K562 (cell line): ENCODE measurements around the gene LATS1. TPM values are rescaled to one million over a fixed set of nuclear protein-coding genes. Genes with fewer than 3 reads are reported as not detected.

ENCODE experiments used
- CTBP1 ChIP-seq: fragments of 450-650 bp; IDR thresholded peaks from 2 replicates; pipeline ENCODE4 v1.6.1; 2016; ENCODE audit warnings: borderline replicate concordance
- MEIS2 ChIP-seq: fragments of 450-650 bp; IDR thresholded peaks from 2 replicates; pipeline ENCODE4 v1.6.1; 2014; ENCODE audit warnings: mild to moderate bottlenecking; ENCODE audit not compliant: partially characterized antibody
- RCOR1 ChIP-seq, 2 experiments: IDR thresholded peaks; 2 replicates each; pipeline ENCODE4 v1.6.1; 2012; ENCODE audit warnings: low read depth in 2 of 2, low read length in 2 of 2, borderline replicate concordance in 1 of 2, improper control_type of control experiment in 1 of 2
- TAF1 ChIP-seq: IDR thresholded peaks from 2 replicates; pipeline ENCODE4 v1.6.1; 2011; ENCODE audit warnings: mild to moderate bottlenecking, low read length, moderate library complexity; ENCODE audit not compliant: insufficient read depth, control insufficient read depth, severe bottlenecking; ENCODE audit errors: extremely low read depth
- ZNF175 ChIP-seq: fragments of 200-800 bp; sonication (Bioruptor generic); IDR thresholded peaks from 2 replicates; pipeline ENCODE4 v1.6.1; 2016; ENCODE audit warnings: low read depth, mild to moderate bottlenecking, missing genetic modification characterization, missing compliant biosample characterization
- ZNF431 ChIP-seq: sonication (generic); formaldehyde crosslinking; IDR thresholded peaks from 2 replicates; pipeline ENCODE4 v1.8.0; 2022; ENCODE audit warnings: mild to moderate bottlenecking, missing genetic modification reagents
- ZNF445 ChIP-seq: fragments of 250-450 bp; sonication (Bioruptor Pico); IDR thresholded peaks from 2 replicates; pipeline ENCODE4 v1.4.0; 2020; ENCODE audit warnings: low read depth, mild to moderate bottlenecking, moderate library complexity
- ZNF76 ChIP-seq: fragments of 250-450 bp; sonication (Bioruptor Pico); IDR thresholded peaks from 2 replicates; pipeline ENCODE4 v1.4.0; 2020; ENCODE audit warnings: mild to moderate bottlenecking, moderate library complexity, borderline replicate concordance
- polyA plus RNA-seq, 8 experiments: library from polyadenylated mRNA; depleted of rRNA in 4 of 8; stranded (reverse) in 5 of 8; unstranded in 3 of 8; fragments of >200 nt; fragmentation: Nextera tagmentation in 2 of 8; fragmentation: Illumina TruSeq in 1 of 8; extraction: Ambion mirVana in 2 of 8; extraction: Trizol in 1 of 8; gene quantifications; 2 replicates each; pipeline versions ENCODE4 v1.2.1 to v1.2.3, GENCODE V29; 2011 to 2014; ENCODE audit warnings: inconsistent platforms in 1 of 8, missing spikeins in 1 of 8
- total RNA-seq, 7 experiments: library from RNA; depleted of rRNA in 6 of 7; stranded (reverse); fragments of >200 nt in 6 of 7; fragmentation: Illumina TruSeq in 2 of 7; extraction: Trizol in 2 of 7; gene quantifications; 2 replicates each; pipeline versions ENCODE4 v1.2.1 to v1.2.3, GENCODE V29; 2011 to 2021; ENCODE audit warnings: low replicate concordance in 1 of 7
- TF ChIP-seq, protein P1 (sequence below), 2 experiments: IDR thresholded peaks; 2 replicates each; pipeline ENCODE4 v1.6.1; 2012; ENCODE audit warnings: improper control_type of control experiment in 2 of 2, low read depth in 2 of 2, low read length in 2 of 2, borderline replicate concordance in 1 of 2
- TF ChIP-seq, protein P2 (sequence below): fragments of 450-650 bp; IDR thresholded peaks from 2 replicates; pipeline ENCODE4 v1.6.1; 2016; ENCODE audit warnings: mild to moderate bottlenecking
- TF ChIP-seq, protein P3 (sequence below), 2 experiments: fragments of 450-650 bp in 1 of 2; sonication (generic) in 1 of 2; formaldehyde crosslinking; conservative IDR thresholded peaks; 2 replicates each; pipeline versions ENCODE4 v1.4.0 to v1.8.1; 2020 to 2022; ENCODE audit warnings: mild to moderate bottlenecking in 1 of 2, missing genetic modification reagents in 1 of 2
- TF ChIP-seq, protein P4 (sequence below): sonication (generic); formaldehyde crosslinking; IDR thresholded peaks from 2 replicates; pipeline ENCODE4 v1.8.1; 2023; ENCODE audit warnings: mild to moderate bottlenecking, missing genetic modification reagents
- TF ChIP-seq, protein P5 (sequence below): fragments of 450-650 bp; IDR thresholded peaks from 2 replicates; pipeline ENCODE4 v1.6.1; 2014; ENCODE audit warnings: low read depth, mild to moderate bottlenecking, moderate library complexity, borderline replicate concordance

Gene LATS1
- total and polyA plus RNA-seq, 9 of the 15 experiments (the other 6 are each of a cell fraction or from before 2014, with no cell fraction given): 5.0 to 36.3 (median 18.4) TPM

DNA sequence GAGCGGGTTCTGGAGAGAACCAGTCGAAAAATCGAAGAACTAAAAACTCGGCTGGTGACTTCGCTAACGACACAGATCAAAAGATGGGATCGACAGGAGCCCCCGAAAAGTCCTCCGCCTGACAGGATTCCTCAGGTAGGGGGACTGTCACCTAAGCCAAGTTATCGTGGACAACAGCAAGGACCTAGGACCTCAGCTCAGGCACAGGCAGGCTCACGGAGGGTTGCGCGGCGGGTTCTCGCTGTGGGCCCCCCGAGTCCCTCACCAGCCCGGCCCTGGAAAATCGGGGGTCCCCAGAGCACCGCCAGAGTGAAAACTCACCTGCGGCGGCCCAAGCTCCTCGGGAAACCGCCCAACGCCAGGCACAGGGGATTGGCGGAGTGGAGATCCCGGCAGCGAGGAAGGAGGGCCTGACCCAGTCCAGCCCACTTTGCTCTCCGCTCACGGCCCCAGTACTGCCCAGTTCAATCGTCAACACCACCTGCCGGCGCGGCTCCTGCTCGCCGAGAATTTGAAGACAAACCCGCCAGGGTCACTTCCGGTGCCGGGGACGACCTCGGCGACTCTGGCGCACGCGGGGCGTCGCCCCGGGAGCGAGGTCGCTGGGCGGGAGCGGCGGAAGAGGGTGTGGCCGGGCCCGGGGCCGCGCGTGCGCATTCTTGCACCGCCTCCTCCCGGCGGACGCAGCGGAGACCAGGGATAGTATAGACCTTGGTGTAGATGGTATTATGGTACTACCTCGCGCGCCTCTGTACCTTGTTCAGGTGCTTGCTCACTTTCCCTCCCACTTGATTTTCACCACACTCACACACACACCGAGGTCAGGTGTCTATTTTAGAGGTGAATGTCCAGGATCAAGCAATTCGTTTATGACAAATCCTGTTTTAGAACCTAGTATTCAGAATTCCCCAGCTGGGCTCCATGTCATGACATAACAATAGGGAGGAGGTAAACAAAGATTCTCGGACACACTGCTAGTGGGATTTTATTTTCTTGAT lies 69.5 kb downstream of the LATS1 start, which contains the start of gene KATNA1 (continued):
- TF ChIP-seq ZNF445 (CRISPR knock-in tag) (peak; percentile 78; the same call in 1 of the 2 replicates), ZNF76 (CRISPR knock-in tag) (no peak), TAF1 (peak; percentile 93), RCOR1 (IDR thresholded peaks at IDR 0.05; ENCODE audit: borderline replicate concordance in 1 of 2, low read depth in 2 of 2, low read length in 2 of 2) (peak in 1 of 2 experiments; percentile 83; a peak in 2 of 4 replicates), ZNF175 (CRISPR knock-in tag) (no peak), MEIS2 (peak; percentile 81), ZNF431 (CRISPR knock-in tag) (peak; percentile 84), CTBP1 (peak; percentile 90)
- TF ChIP-seq, protein P1, sequence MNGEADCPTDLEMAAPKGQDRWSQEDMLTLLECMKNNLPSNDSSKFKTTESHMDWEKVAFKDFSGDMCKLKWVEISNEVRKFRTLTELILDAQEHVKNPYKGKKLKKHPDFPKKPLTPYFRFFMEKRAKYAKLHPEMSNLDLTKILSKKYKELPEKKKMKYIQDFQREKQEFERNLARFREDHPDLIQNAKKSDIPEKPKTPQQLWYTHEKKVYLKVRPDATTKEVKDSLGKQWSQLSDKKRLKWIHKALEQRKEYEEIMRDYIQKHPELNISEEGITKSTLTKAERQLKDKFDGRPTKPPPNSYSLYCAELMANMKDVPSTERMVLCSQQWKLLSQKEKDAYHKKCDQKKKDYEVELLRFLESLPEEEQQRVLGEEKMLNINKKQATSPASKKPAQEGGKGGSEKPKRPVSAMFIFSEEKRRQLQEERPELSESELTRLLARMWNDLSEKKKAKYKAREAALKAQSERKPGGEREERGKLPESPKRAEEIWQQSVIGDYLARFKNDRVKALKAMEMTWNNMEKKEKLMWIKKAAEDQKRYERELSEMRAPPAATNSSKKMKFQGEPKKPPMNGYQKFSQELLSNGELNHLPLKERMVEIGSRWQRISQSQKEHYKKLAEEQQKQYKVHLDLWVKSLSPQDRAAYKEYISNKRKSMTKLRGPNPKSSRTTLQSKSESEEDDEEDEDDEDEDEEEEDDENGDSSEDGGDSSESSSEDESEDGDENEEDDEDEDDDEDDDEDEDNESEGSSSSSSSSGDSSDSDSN (IDR thresholded peaks at IDR 0.05; ENCODE audit: borderline replicate concordance in 1 of 2, low read depth in 2 of 2, low read length in 2 of 2): peak; percentile 73 to 75; a peak in 2 of 4 replicates
- TF ChIP-seq, protein P2, sequence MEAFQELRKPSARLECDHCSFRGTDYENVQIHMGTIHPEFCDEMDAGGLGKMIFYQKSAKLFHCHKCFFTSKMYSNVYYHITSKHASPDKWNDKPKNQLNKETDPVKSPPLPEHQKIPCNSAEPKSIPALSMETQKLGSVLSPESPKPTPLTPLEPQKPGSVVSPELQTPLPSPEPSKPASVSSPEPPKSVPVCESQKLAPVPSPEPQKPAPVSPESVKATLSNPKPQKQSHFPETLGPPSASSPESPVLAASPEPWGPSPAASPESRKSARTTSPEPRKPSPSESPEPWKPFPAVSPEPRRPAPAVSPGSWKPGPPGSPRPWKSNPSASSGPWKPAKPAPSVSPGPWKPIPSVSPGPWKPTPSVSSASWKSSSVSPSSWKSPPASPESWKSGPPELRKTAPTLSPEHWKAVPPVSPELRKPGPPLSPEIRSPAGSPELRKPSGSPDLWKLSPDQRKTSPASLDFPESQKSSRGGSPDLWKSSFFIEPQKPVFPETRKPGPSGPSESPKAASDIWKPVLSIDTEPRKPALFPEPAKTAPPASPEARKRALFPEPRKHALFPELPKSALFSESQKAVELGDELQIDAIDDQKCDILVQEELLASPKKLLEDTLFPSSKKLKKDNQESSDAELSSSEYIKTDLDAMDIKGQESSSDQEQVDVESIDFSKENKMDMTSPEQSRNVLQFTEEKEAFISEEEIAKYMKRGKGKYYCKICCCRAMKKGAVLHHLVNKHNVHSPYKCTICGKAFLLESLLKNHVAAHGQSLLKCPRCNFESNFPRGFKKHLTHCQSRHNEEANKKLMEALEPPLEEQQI: no peak
- TF ChIP-seq, protein P3, sequence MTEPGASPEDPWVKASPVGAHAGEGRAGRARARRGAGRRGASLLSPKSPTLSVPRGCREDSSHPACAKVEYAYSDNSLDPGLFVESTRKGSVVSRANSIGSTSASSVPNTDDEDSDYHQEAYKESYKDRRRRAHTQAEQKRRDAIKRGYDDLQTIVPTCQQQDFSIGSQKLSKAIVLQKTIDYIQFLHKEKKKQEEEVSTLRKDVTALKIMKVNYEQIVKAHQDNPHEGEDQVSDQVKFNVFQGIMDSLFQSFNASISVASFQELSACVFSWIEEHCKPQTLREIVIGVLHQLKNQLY (CRISPR knock-in tag; conservative IDR thresholded peaks at IDR 0.05): 0 out of 4 replicates have a peak, but pooled peaks of 1 of the 2 experiments have one; percentile 26
- TF ChIP-seq, protein P4, sequence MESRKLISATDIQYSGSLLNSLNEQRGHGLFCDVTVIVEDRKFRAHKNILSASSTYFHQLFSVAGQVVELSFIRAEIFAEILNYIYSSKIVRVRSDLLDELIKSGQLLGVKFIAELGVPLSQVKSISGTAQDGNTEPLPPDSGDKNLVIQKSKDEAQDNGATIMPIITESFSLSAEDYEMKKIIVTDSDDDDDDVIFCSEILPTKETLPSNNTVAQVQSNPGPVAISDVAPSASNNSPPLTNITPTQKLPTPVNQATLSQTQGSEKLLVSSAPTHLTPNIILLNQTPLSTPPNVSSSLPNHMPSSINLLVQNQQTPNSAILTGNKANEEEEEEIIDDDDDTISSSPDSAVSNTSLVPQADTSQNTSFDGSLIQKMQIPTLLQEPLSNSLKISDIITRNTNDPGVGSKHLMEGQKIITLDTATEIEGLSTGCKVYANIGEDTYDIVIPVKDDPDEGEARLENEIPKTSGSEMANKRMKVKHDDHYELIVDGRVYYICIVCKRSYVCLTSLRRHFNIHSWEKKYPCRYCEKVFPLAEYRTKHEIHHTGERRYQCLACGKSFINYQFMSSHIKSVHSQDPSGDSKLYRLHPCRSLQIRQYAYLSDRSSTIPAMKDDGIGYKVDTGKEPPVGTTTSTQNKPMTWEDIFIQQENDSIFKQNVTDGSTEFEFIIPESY (CRISPR knock-in tag): peak; percentile 91
- TF ChIP-seq, protein P5, sequence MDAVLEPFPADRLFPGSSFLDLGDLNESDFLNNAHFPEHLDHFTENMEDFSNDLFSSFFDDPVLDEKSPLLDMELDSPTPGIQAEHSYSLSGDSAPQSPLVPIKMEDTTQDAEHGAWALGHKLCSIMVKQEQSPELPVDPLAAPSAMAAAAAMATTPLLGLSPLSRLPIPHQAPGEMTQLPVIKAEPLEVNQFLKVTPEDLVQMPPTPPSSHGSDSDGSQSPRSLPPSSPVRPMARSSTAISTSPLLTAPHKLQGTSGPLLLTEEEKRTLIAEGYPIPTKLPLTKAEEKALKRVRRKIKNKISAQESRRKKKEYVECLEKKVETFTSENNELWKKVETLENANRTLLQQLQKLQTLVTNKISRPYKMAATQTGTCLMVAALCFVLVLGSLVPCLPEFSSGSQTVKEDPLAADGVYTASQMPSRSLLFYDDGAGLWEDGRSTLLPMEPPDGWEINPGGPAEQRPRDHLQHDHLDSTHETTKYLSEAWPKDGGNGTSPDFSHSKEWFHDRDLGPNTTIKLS: peak; percentile 77; the same call in 1 of the 2 replicates
